ENCODE results near the gene CNTN1.
"Not testable (repeated sequence)": the region's sequence is repeated elsewhere in the genome, so short reads cannot be mapped to it uniquely, and the experiment has no call there.

Gene CNTN1

DNA sequence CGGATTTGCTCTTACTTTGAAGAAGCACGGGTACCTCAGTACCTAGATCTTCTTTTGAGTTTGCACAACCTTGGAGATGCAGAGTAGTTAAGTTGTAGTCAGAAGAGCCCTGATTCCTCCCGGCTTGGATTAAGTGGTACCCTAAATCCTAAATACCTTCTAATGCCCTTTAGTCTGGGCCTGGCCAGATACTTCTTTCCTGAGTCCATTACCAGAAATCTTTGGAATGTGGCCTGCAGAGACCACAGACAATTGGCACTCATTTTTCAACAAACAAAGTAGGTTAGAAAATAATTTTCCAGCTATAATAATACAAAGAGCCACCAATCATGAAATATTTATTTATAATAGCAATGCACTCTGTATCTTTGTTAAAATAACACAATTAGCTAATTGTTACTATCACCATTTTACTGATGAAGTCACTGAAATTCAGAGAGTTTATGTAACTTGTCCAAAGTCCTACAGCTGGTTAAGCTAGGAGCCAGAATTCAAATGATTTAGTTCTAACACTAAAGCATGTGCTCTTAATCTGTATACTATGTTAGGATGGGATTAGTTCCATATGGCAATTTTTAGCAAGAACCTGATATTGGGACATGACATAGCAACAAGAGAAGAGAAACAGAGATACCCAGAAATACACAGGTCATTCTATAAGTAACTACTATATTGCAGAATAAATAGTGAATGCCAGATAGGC is 363.8 kb downstream of the CNTN1 start:
- DNase-seq = no peak

- no peak for DNase-seq
Observed at GRCh38 chr12:41058266-41058665, 366.0 kb downstream of the CNTN1 start.

GRCh38 chr12:41061192-41061591 is 369.0 kb downstream of the CNTN1 start:
- no peak for DNase-seq

DNA sequence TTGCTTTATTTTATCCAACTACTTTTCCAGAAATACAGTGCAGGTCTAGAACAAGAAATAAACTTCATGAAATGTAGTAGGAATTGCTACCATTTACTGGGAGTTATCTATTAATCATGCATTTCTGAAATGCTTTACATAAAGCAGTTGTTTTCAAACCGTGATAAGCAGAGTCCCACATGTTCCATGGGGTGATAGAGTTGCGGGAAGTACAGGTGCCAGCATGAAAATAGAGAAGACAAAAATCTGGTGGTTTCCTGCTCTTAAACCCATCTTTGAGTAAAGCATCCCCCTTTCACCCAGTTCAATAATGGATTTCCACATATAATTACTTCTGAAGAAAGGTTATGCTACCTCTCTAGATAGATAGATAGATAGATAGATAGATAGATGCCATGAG is 372.2 kb downstream of the CNTN1 start:
- DNase-seq = no peak

DNA sequence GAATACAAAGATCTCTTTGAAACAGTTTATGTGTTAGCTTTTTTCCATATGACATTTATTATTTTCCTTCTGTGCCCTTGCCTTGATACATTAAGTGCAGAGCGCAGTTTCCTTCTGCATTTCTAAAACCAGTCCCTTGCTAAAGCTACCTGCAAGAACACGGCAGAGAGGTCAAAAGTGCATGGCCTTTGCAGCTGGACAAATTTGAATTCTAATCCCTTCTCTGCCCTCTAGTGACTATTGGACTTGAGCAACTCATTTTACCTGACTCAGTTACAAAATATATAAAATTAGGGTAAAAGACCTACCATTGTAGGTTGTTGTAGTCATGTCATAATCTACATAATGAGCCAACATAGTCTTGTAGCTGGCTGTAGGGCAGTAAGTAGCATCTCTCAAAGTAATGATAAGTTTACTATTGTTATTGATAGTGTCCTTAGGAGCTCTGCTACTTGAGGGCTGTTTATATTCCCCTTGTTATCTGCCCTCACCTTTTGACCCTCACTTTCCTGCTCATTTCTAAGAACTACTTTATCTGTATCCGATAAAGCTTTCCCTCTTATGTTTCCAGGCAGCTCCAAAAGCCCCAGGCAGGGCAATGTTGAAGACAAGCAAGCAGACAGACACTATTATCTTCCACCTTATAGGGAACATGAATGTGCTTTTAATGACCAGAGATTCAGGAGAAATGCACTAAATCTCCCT is 375.9 kb downstream of the CNTN1 start:
- DNase-seq = no peak

DNA sequence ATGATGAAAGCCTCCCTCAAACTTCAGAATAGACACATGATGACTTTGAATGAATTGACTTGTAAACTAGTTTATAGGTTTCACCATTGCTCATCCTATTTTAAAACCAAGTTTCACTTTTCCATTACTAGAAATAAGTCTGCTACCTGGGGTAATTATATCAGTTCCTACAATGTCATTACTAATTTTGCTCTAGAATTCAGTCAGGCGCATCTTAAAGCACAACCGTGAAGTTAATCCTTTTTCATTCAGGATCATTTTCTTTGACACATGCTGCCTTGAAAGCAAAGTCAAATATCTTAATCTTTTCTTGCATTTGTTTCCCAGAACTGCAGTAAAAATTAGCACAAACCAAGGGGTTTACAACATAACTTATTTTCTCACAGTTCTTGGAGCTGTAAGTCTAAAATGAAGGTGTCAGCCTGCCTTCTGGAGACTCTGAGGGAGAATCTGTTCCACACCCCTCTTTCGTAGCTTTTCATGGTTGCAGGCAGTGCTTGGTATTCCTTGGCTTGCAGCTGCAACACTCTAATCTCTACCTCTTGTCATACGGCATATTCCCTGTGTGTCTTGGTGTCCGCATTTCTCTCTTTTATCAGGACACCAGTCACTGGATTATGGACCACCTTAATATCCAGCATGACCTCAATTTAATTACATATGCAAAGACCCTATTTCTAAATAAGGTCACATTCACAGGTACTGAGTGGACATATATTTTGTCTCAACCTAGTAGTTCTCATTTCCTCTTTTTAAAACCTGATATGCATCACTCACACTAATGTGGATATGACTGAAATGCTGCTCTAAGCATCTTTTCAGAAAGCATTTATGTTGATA is 381.6 kb downstream of the CNTN1 start:
- DNase-seq = no peak

DNA sequence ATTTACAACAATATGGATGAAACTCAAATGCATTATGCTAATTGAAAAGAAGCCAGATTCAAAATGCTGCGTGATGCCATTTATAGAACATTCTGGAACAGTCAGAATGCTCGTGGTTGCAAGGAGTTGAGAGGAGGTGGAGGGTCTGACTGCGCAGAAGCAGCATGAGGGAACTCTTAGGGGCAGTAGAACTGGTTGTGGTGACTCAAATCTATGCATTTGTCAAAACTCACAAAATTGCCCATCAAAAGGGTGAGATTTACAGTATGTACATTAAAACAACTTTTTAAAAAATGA is 382.2 kb downstream of the CNTN1 start:
- DNase-seq = no peak

GRCh38 chr12:41076114-41076513 is 383.9 kb downstream of the CNTN1 start:
- DNase-seq = no peak

DNA sequence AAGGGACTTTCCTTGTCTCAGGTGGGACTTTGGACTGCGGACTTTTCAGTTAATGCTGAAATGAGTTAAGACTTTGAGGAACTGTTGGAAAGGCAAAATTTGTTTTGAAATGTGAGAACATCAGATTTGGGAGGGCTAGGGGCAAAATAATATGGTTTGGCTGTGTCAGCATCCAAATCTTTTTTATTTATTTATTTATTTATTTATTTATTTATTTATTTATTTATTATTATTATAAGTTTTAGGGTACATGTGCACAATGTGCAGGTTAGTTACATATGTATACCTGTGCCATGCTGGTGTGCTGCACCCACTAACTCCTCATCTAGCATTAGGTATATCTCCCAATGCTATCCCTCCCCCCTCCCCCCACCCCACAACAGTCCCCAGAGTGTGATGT is 389.0 kb downstream of the CNTN1 start:
- not testable (repeated sequence) for DNase-seq

DNA sequence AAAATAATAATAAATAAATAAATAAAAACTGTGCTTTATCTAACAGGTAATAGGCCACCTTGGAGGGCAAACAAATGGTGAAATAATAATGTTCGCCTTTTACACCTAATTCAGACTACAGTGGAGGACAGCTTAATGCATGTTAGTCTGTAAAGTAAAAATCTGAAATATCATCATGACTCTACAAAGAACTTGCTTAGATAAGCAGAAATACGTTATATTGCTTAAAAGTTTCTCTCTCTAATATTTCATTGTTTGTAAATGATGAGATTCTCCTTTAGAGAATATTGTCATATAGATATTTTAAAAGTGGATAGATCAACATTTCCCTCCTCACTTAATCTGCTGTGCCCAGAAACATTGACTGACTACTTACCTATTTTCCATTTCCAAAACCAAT is 397.2 kb downstream of the CNTN1 start:
- no peak for DNase-seq

DNA sequence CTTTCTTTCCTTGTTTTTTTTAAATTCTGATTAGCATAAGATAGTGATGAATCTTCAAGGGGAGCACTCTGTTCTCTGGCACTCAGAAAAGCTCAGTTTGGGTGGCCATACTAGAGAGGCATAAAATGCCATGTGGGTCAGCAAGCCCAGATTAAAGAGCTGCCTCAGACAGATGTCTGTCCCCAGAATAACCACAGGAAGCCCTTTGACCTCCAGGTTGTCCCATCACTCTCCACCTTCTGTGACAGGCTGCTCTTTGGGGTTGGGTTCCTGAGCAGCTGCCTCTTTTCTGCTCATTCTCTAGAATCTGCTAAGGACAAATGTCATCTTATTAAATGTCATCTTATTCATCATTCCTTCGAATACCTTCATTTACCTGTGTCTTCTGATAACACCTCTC is 399.9 kb downstream of the CNTN1 start:
- DNase-seq = no peak

GRCh38 chr12:41096797-41097196 is 404.6 kb downstream of the CNTN1 start:
- DNase-seq = no peak

DNA sequence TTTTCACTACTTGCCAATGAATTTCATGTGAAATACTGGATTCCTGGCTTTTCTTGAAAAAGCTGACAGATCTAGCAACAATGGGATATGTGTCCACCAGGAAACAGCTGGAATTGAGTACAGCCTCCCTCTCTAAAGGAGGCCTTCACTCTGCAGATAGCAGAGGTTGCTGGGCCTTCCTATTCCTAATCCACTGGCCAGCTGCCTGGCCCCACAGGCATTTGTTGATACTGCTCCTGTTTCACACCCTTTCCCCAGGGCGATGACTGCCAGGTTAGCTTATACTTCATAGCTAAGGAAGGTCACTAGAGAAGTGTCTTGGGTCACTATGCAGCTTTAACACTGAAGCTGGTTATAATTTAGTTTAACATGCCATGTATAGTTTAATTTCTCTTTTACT is 408.3 kb downstream of the CNTN1 start:
- no peak for DNase-seq

GRCh38 chr12:41101806-41102205 is 409.6 kb downstream of the CNTN1 start:
- DNase-seq = no peak

- no peak for DNase-seq
Observed at GRCh38 chr12:41103614-41104013, 411.4 kb downstream of the CNTN1 start.

- no peak for DNase-seq
Observed at GRCh38 chr12:41106315-41106714, 414.1 kb downstream of the CNTN1 start.

- no peak for DNase-seq
Observed at GRCh38 chr12:41108032-41108431, 415.8 kb downstream of the CNTN1 start.

DNA sequence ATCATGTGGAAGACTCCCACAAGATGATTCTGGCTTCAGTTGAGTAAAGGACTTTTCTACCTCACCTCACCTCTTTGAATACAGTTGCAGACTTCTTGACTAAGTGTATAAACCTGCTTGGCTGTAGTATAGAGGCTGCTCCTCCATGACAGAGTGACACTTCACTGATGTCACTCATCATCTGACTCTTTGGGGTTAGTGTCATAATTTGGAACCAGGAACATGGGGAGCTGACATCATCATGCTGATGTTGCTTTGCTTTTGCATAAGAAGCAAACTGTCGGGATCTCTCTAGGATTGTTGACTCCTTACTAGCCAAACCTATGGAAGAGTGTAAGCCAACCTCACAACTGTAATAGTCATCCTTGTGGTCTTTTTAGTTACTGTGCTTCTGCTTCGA is 420.7 kb downstream of the CNTN1 start:
- DNase-seq = no peak

- no peak for DNase-seq
Observed at GRCh38 chr12:41120211-41120610, 428.0 kb downstream of the CNTN1 start.

- DNase-seq = no peak
Observed at GRCh38 chr12:41121374-41121773, 429.1 kb downstream of the CNTN1 start.
